ENCODE measurements around the gene DNAJB6. TPM values are rescaled to one million over a fixed set of nuclear protein-coding genes. Genes with fewer than 3 reads are reported as not detected.
A peak's percentile ranks its signal among the peaks of the same experiment; 100 is the strongest.
"Not testable (repeated sequence)": the region's sequence is repeated elsewhere in the genome, so short reads cannot be mapped to it uniquely, and the experiment has no call there.

The DNAJB6 gene
- total RNA-seq, 1 donor from 2014 or later = 119 TPM

DNA sequence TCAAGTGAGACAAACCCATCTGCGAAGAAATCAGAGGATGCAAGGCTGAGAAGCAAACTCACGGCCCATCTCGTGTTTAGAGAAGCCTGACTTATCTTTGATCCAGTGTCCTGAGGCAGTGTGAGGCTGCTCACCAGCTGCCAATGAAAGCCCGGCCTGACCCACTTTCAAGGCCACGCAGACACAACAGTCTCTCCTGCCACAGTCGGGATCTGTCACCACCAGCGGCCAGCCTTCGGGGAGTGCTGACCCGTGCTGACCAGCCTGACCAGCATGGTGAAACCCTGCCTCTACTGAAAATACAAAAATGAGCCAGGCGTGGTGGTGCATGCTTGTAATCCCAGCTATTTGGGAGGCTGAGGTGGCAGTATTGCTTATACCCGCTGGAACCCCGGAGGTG is 7.4 kb upstream of the DNAJB6 start:
- no peak for DNase-seq

DNA sequence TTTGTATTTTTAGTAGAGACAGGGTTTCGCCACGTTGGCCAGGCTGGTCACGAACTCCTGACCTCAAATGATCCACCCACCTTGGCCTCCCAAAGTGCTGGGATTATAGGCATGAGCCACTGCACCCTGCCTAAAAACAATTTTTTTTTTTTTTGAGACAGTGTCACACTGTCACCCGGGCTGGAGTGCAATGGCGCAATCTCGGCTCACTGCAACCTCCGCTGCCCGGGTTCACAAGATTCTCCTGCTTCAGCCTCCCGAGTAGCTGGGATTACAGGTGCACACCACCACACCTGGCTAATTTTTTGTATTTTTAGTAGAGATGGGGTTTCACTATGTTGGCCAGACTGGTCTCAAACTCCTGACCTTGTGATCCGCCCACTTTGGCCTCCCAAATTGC is 6.2 kb upstream of the DNAJB6 start:
- not testable (repeated sequence) for DNase-seq

DNA sequence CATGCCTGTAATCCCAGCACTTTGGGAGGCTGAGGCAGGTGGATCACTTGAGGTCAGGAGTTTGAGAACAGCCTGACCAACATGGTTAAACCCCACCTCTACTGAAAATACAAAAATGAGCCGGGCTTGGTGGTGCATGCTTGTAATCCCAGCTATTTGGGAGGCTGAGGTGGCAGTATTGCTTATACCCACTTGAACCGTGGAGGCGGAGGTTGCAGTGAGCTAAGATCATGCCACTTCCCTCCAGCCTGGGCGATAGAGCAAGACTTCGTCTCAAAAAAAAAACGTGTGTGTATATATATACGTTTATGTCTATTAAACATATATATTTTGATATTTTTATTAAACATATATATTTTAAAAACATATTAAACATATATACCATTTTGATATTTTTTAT is 5.8 kb upstream of the DNAJB6 start:
- DNase-seq = not testable (repeated sequence)

- no peak for DNase-seq
Measured at GRCh38 chr7:157335236-157335635, 1.6 kb upstream of the DNAJB6 start.

DNA sequence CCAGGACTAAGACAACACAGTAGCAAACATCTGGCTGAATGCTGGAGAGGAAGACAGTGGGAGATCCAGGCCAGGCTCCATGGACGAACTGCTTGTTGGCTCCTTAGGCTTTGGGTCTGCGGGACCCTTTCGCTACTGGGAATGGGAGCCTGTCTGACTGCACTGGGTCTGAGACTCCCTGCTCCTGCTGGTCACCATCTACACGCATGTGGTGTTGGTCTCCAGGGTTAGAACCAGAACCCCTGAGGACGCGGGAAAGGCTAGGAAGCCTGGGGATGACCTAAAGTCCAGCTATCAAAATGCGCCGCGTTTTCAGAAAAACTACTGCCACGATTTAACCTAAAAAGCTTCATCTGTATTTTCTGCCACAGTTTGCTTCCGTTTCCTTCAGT is 817 bp upstream of the DNAJB6 start:
- DNase-seq = no peak

GRCh38 chr7:157337316-157338149 is 729 bp downstream of the DNAJB6 start:
- DNase-seq = peak; percentile 67

- DNase-seq = peak; percentile 85
Measured at GRCh38 chr7:157339777-157340677, 3.2 kb downstream of the DNAJB6 start.

DNA sequence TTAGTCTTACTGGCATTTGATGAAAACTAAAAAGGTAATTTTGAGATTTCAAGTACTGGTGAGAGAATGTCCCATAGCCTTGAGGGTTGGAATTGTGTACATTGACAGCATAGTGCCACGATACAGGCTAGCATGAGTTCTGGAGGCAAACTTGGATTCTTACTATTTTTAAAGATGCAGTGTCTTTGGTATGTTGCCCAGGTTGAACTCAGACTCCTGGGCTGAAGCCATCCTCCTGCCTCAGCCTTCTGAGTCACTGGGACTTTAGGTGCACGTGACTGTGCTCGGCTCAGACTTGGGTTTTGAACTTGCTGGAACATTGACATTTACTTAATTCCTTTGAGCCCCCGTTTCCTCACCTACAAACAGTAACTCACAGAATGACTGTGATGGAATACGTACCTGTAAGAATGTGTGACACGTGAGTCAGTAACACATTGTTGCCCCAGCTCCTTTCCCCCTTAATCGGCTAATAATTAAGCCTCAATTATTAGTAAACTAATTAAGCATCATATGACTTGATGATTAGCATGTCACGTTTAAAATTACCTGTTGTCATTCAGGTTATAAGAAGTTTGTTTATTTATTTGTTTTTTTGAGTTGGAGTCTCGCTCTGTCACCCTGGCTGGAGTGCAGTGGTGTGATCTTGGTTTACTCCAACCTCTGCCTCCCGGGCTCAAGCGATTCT is 10.6 kb downstream of the DNAJB6 start:
- peak; percentile 31 for DNase-seq

- no peak for DNase-seq
Measured at GRCh38 chr7:157348548-157348947, 11.7 kb downstream of the DNAJB6 start.

DNA sequence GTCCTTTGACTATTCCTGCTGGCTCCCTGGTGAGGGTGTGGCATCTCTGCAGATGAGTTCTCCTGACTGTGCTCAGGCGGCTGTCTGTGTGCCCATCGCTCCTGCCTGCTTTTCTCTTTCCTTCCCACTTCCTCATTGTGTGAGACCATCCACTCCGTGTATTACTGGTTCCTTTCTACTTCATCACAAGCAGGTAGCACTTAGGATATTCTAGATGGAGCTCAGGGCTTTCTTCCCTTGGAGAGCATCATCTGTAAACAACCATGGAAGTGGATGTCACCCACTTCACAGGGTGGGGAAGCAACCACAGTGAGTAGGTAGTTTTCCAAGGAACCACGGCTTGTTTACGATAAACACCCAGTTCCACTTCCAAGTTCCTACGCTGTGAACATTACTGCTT is 15.7 kb downstream of the DNAJB6 start:
- DNase-seq = no peak

DNA sequence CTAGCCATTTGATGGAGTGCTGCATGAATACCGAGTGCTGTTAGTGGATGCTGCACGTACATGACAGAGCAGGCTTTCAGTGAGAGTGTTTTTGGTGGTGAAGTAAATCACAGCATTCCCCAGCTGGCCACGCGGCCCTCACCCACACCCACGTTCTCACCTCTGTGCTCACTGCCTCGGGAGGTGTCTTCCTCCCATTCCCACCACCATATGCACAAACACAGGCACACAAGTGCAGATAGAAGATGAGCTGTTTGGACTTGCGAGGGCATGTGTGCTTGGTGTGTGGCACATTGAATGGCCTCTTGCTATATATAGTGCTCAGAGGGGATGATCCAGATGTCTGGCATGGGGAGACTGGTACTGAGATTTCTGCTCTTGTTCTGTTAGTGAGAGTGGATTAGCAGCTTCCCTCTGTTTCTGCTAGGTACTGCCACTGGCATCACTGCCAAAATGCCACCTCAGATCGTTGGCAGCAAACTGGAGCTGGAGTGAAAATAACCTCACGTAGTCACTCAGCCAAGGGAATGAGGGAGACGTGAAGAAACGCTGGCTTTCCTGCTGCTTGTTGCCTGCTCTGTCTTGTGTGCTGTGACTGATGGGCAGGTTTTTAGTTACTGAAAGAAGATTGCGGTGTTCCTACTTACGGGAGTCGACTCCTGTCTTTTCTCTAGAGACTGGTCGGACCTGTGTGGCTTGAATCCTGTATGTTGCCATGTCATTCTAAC is 19.1 kb downstream of the DNAJB6 start:
- no peak for DNase-seq

DNA sequence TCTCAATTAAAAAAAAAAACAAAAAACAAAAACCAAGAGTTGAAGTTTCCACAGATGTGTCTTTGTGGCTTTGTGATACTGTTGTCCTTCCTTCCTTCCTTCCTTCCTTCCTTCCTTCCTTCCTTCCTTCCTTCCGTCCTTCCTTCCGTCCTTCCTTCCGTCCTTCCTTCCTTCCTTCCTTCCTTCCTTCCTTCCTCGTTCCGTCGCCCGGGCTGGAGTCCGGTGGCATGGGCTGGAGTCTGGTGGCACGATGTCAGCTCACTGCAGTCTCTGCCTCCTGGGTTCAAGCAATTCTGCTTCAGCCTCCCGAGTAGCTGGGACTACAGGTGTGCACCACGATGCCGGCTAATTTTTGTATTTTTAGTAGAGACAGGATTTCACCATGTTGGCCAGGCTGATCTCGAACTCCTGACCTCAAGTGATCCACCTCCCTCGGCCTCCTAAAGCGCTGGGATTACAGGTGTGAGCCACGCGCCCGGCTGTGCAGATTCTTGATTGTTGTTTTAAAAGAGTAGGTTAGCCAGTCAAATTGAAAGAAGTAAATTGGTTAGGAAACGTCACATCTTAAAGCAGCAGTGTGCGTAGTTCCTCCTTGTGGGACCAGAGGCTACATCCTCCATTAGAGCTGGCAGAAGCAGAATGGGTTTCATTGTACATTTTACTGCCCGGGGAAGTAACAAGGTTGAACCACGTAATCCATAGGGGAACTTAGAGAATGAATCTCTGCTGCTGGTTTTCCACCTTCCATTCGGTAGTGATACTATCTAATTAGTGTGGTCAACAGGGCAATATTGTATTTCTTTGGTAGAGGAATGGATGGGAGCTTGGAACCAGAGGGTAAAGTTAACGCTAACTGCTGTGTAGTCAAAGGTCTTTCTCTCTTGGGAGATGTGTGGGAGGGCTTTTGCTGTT is 20.6 kb downstream of the DNAJB6 start:
- no peak for DNase-seq

GRCh38 chr7:157358041-157358752 is 21.4 kb downstream of the DNAJB6 start:
- DNase-seq = no peak

GRCh38 chr7:157358753-157359096 is 21.9 kb downstream of the DNAJB6 start:
- DNase-seq = no peak

GRCh38 chr7:157359581-157359980 is 22.8 kb downstream of the DNAJB6 start:
- DNase-seq = no peak

- no peak for DNase-seq
Measured at GRCh38 chr7:157360483-157361025, 23.8 kb downstream of the DNAJB6 start.

DNA sequence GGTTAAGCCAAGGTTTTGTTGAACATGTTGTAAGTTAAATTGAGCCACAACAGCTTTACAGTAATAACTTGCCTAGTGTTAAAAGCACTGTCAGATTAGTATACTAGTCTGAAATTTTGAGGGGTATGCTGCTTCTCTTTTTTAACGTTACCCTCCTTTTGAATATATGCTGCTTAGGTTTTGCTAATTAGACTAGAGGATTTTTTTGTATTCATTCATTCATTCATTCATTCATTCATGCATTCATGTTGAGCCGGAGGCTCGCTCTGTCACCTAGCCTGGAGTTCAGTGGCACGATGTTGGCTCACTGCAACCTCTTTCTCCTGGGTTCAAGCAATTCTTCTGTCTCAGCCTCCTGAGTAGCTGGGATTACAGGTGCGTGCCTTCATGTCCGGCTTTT is 24.7 kb downstream of the DNAJB6 start:
- no peak for DNase-seq

DNA sequence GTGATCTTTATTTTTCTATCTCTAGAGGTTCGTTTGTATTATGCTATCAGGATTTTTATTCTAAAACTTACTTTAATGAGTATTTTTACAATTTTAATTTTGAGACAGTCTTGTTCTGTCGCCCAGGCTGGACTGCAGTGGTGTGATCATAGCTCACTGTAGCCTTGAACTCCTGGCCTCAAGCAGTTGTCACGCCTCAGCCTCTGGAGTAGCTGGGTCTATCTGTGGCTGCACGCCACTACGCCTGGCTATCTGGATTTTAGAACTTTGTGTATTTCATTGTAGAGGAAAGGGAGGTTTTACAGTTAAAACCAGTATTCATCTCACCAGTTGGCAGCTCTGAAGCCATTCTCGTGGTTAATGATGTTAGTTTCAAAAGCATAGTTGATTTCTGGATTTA is 25.9 kb downstream of the DNAJB6 start:
- DNase-seq = no peak

DNA sequence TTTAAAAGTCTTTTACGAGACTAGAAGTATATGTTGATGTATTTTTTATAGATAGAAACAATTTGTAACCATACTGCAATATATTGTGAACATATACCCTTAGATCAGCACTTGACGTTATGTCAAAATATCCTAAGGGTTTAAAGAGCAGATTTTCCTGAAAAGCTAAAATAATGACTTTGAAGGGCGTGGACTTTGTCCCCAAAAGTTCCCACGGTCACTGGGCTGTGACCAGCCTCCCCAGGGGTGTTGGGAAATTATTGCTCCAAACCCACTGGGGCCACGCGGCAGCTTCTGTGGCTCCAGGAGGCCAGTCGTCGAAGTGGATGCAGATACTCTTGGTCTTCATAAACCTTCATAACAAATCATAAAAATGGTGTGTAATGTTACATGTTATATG is 29.9 kb downstream of the DNAJB6 start:
- DNase-seq = no peak

DNA sequence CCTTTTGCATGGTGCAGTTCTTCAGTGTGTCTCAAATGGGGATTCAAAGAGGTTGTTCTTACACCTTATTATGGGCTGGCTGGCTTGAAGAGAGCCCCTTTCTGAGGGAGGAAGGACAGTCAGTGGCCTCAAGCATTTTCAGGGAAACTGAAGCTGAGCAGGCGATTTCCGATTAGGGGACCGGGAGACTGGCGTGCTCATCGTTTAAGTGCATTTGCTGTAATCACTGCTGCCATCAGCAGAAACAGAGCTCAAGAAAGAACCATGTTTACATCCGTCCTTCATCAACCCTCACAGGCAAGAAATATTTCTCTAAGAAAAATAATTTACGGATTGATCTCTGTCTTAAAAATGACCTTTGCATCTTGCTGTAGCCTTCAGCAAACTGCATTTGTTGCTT is 32.2 kb downstream of the DNAJB6 start:
- DNase-seq = no peak
